DMS114 treated with DMSO at 0.1 percent for 48 hours (cell line): ENCODE results near the gene GPATCH2.
"Not testable (repeated sequence)": the region's sequence is repeated elsewhere in the genome, so short reads cannot be mapped to it uniquely, and the experiment has no call there.

ENCODE experiments used
- DNase-seq: peaks from one replicate; lab custom pipeline; 2025; ENCODE audit not compliant: unreplicated experiment; lab: John Stamatoyannopoulos, UW

Gene GPATCH2

GRCh38 chr1:217584286-217584811, 46.5 kb downstream of the GPATCH2 start:
- DNase-seq = not testable (repeated sequence)

GRCh38 chr1:217577336-217577735, 53.6 kb downstream of the GPATCH2 start:
- no peak for DNase-seq

GRCh38 chr1:217574265-217574949, 56.5 kb downstream of the GPATCH2 start:
- no peak for DNase-seq

- no peak for DNase-seq
Measured at GRCh38 chr1:217569021-217569420, 61.9 kb downstream of the GPATCH2 start.

GRCh38 chr1:217568200-217568599, 62.7 kb downstream of the GPATCH2 start:
- DNase-seq = no peak

- no peak for DNase-seq
Measured at GRCh38 chr1:217564833-217565232, 66.1 kb downstream of the GPATCH2 start.

GRCh38 chr1:217564207-217564606, 66.7 kb downstream of the GPATCH2 start:
- DNase-seq = no peak

GRCh38 chr1:217563179-217563578, 67.7 kb downstream of the GPATCH2 start:
- DNase-seq = no peak

GRCh38 chr1:217562229-217562878, 68.5 kb downstream of the GPATCH2 start:
- no peak for DNase-seq

GRCh38 chr1:217561446-217561845, 69.4 kb downstream of the GPATCH2 start:
- no peak for DNase-seq

GRCh38 chr1:217554849-217555248, 76.0 kb downstream of the GPATCH2 start:
- DNase-seq = no peak

- no peak for DNase-seq
Measured at GRCh38 chr1:217553949-217554509, 76.9 kb downstream of the GPATCH2 start.

- DNase-seq = no peak
Measured at GRCh38 chr1:217552339-217552951, 78.4 kb downstream of the GPATCH2 start.

- no peak for DNase-seq
Measured at GRCh38 chr1:217542837-217543236, 88.1 kb downstream of the GPATCH2 start.

- DNase-seq = no peak
Measured at GRCh38 chr1:217542136-217542777, 88.6 kb downstream of the GPATCH2 start.

- DNase-seq = no peak
Measured at GRCh38 chr1:217540321-217540720, 90.6 kb downstream of the GPATCH2 start.

GRCh38 chr1:217539510-217539909, 91.4 kb downstream of the GPATCH2 start:
- DNase-seq = no peak

GRCh38 chr1:217535601-217536377, 95.1 kb downstream of the GPATCH2 start:
- DNase-seq = no peak

GRCh38 chr1:217534566-217534965, 96.3 kb downstream of the GPATCH2 start:
- DNase-seq = no peak

GRCh38 chr1:217528271-217528670, 102.6 kb downstream of the GPATCH2 start:
- no peak for DNase-seq
